Activated CD4-positive, alpha-beta T cell treated with anti-CD3 and anti-CD28 coated beads, Interleukin-2, Interleukin-4, amounts not matched to agents 100 ng/mL and 50 ng/mL, durations not matched to agents 16 hours and 8 hours (primary cell): Measurements from ENCODE around the gene INPP5E.

Source experiments
- DNase-seq: peaks from one replicate; pipeline ENCODE4 v3.0.0-alpha.2; 2020; ENCODE audit warnings: low spot score

Gene INPP5E

GRCh38 chr9:136439481-136440408, at the start of gene INPP5E:
TSS of gene INPP5E (minus strand) at chr9:136439845. CDS start at chr9:136439419, 426 bp downstream.
- DNase-seq, result peak; percentile 78

GRCh38 chr9:136488247-136489214, 48.9 kb upstream of the INPP5E start:
- peak; percentile 66 for DNase-seq

- no peak for DNase-seq
These were observed 48.0 kb upstream of the INPP5E start for GRCh38 chr9:136487672-136488071.

GRCh38 chr9:136486823-136487620, 47.4 kb upstream of the INPP5E start:
- no peak for DNase-seq

GRCh38 chr9:136486131-136486530, 46.5 kb upstream of the INPP5E start:
- no peak for DNase-seq

GRCh38 chr9:136485049-136486045, 45.7 kb upstream of the INPP5E start:
- DNase-seq, result peak; percentile 81

- no peak for DNase-seq
These were observed 44.8 kb upstream of the INPP5E start for GRCh38 chr9:136484153-136485048.

GRCh38 chr9:136483589-136484152, 44.0 kb upstream of the INPP5E start:
- DNase-seq, result peak; percentile 95

- peak; percentile 99 for DNase-seq
These were observed 43.3 kb upstream of the INPP5E start, which contains the start of gene SEC16A for GRCh38 chr9:136482793-136483588. TSS of gene SEC16A (minus strand) at chr9:136483040. CDS start at chr9:136477615, 5,425 bp downstream.

- peak; percentile 30 for DNase-seq
These were observed 42.6 kb upstream of the INPP5E start for GRCh38 chr9:136482046-136482792.

- no peak for DNase-seq
These were observed 41.9 kb upstream of the INPP5E start for GRCh38 chr9:136481558-136481957.

- no peak for DNase-seq
These were observed 36.9 kb upstream of the INPP5E start for GRCh38 chr9:136476369-136477150.

- DNase-seq, result no peak
These were observed 35.6 kb upstream of the INPP5E start for GRCh38 chr9:136474974-136475865.

GRCh38 chr9:136474021-136474640, 34.5 kb upstream of the INPP5E start:
- no peak for DNase-seq

GRCh38 chr9:136473354-136473721, 33.7 kb upstream of the INPP5E start:
- DNase-seq, result no peak
